HG03025 (cell line): ENCODE data around the gene SPEM1.
"Not testable (repeated sequence)": the region's sequence is repeated elsewhere in the genome, so short reads cannot be mapped to it uniquely, and the experiment has no call there.

Experiments
- ATAC-seq: cut with Tn5 transposase; IDR thresholded peaks from one replicate; pipeline ENCODE4 v1.9.1; 2021; ENCODE audit warnings: mild to moderate bottlenecking, moderate library complexity; ENCODE audit not compliant: unreplicated experiment, low FRiP score

Gene SPEM1

DNA sequence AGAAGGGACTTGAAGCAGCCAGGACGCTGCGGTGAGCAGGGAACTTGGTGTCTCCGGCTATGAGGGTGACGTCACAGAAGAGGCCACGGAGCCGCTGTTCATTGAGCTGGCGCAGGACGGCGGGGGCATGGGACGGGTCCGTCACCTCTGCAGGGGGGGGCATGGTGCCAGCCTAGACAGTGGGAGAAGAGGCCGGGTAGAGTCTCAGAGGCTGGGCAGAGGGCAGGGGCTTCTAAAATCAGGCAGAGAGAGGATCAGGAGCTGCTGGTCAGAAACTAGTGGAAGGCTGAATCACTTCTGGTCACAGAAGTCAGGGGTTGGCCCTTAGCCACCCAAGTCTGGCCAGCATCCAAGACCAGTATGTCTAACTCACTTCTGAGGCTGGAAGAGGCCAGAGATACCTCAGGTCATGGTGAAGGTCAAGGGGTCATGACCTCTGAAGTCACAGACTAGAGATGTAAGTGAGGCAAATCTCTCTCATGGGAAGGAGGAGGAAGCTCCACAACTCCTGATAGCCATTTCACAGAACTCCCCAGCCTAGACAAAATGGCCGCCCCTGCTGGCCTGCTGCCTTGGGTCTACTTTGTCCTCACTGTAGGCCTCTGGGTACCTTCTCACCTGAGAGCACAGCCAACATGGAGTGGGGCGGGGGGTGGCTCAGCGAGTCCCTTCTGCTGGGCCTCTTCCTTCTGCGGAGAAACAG lies 46.7 kb downstream of the SPEM1 start:
- no peak for ATAC-seq

- ATAC-seq, result no peak
Measured at GRCh38 chr17:7467498-7467897, 47.4 kb downstream of the SPEM1 start.

DNA sequence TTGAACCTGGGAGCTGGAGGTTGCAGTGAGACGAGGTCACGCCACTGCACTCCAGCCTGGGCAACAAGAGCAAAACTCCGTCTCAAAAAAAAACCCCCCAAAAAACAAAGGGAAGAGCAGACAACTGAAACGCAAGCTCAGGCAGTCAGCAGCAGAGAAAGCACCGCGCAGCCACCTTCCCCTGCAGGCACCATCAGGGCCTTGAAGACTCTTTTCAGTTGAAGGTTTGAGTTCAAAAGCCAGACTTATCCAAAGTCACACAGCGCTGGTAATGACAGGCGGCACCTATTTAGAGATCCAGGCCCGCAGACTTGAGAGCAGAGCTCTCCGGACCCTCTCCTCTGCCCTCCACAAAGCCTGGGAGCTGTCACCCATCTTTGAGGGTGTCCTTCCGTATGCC lies 48.2 kb downstream of the SPEM1 start:
- no peak for ATAC-seq

DNA sequence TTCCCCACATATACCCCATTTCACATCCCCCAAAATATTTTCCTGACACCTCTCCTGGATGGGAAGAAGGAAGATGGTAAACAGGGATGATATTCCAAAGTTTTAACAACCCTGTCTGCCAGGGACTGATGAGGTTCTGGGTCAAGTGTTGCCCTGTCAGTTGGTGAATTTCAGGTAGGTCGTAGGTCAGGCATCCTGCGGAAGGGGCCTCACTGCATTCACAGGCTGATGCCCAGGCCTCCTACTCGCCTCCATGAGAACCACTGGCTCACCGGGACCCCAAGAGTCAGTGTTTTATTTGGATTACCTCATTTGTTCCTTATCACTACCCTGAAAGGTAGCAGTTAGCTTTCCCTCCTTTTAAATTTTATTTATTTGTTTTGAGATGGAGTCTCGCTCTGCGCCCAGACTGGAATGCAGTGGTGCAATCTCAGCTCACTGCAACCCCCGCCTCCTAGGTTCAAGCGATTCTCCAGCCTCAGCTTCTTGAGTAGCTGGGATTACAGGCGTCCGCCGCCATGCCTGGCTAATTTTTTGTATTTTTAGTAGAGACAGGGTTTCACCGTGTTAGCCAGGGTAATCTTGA lies 48.8 kb downstream of the SPEM1 start:
- no peak for ATAC-seq

GRCh38 chr17:7469843-7470242 lies 49.7 kb downstream of the SPEM1 start:
- ATAC-seq, result not testable (repeated sequence)

DNA sequence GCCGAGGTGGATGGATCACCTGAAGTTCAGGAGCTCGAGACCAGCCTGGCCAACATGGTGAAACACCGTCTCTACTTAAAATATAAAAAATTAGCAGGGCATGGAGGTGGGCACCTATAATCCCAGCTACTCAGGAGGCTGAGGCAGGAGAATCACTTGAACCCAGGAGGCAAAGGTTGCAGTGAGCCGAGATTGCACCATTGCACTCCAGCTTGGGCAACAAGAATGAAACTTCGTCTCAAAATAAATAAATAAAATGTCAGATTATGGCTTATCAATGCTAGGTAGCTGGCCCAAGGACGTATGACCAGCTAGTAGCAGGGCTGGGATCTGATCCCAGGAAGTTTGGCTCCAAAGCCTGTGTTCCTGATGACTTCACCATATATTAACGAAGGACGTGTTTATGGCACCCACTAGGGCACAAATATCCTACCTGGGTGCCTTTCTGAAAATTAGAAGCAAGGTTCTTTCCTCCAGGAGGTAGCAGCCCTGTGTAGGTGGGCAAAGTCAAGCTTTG lies 50.4 kb downstream of the SPEM1 start:
- ATAC-seq, result not testable (repeated sequence)
